ENCODE measurements around the gene BRF1.

- no peak for TF ChIP-seq CTCF (IDR thresholded peaks at IDR 0.05)
- TF ChIP-seq POLR2A (IDR thresholded peaks at IDR 0.05): no peak
- TF ChIP-seq POLR2AphosphoS5 (IDR thresholded peaks at IDR 0.05): no peak
These were observed 83.0 kb downstream of the BRF1 start for GRCh38 chr14:105217774-105218173.

Measured in suprapubic skin (tissue), 4 donors.